ENCODE measurements around the gene RELN.
"Not testable (repeated sequence)": the region's sequence is repeated elsewhere in the genome, so short reads cannot be mapped to it uniquely, and the experiment has no call there.

Gene RELN

GRCh38 chr7:103989200-103989784, at the start of gene RELN:
Gene RELN, minus strand, starts transcription at chr7:103989658. Its CDS starts 302 bp downstream, at chr7:103989356.
- no peak for DNase-seq

- DNase-seq, result no peak
Measured at GRCh38 chr7:104038136-104038535, 48.7 kb upstream of the RELN start.

GRCh38 chr7:104036889-104037288, 47.4 kb upstream of the RELN start:
- not testable (repeated sequence) for DNase-seq

- DNase-seq, result no peak
Measured at GRCh38 chr7:104035351-104035750, 45.9 kb upstream of the RELN start.

- DNase-seq, result no peak
Measured at GRCh38 chr7:104034679-104035078, 45.2 kb upstream of the RELN start.

GRCh38 chr7:104033837-104034236, 44.4 kb upstream of the RELN start:
- no peak for DNase-seq

- DNase-seq, result no peak
Measured at GRCh38 chr7:104032486-104032885, 43.0 kb upstream of the RELN start.

GRCh38 chr7:104029765-104030164, 40.3 kb upstream of the RELN start:
- no peak for DNase-seq

GRCh38 chr7:104024632-104025031, 35.2 kb upstream of the RELN start:
- no peak for DNase-seq

- no peak for DNase-seq
Measured at GRCh38 chr7:104023100-104023499, 33.6 kb upstream of the RELN start.

- no peak for DNase-seq
Measured at GRCh38 chr7:104018425-104018824, 29.0 kb upstream of the RELN start.

GRCh38 chr7:104017001-104017400, 27.5 kb upstream of the RELN start:
- DNase-seq, result no peak

GRCh38 chr7:104012835-104013234, 23.4 kb upstream of the RELN start:
- no peak for DNase-seq

- no peak for DNase-seq
Measured at GRCh38 chr7:104011829-104012228, 22.4 kb upstream of the RELN start.

- no peak for DNase-seq
Measured at GRCh38 chr7:104010052-104010909, 20.8 kb upstream of the RELN start.

GRCh38 chr7:104008107-104008506, 18.6 kb upstream of the RELN start:
- DNase-seq, result no peak

- no peak for DNase-seq
Measured at GRCh38 chr7:104007614-104008013, 18.2 kb upstream of the RELN start.

GRCh38 chr7:104005197-104005596, 15.7 kb upstream of the RELN start:
- DNase-seq, result no peak

GRCh38 chr7:103996639-103997038, 7.2 kb upstream of the RELN start:
- DNase-seq, result no peak

GRCh38 chr7:103996017-103996551, 6.6 kb upstream of the RELN start:
- DNase-seq, result no peak

GRCh38 chr7:103995554-103995953, 6.1 kb upstream of the RELN start:
- DNase-seq, result no peak

GRCh38 chr7:103993551-103993950, 4.1 kb upstream of the RELN start:
- DNase-seq, result no peak

- DNase-seq, result no peak
Measured at GRCh38 chr7:103991406-103991805, 1.9 kb upstream of the RELN start.

- DNase-seq, result no peak
Measured at GRCh38 chr7:103990991-103991390, 1.5 kb upstream of the RELN start.

Measured in SIG-M5 (cell line).